Measurements from ENCODE around the gene KLHL13. TPM values are rescaled to one million over a fixed set of nuclear protein-coding genes. Genes with fewer than 3 reads are reported as not detected.
"Not testable (repeated sequence)": the region's sequence is repeated elsewhere in the genome, so short reads cannot be mapped to it uniquely, and the experiment has no call there.

The KLHL13 gene
- total RNA-seq, 1 donor = 13.8 TPM

DNA sequence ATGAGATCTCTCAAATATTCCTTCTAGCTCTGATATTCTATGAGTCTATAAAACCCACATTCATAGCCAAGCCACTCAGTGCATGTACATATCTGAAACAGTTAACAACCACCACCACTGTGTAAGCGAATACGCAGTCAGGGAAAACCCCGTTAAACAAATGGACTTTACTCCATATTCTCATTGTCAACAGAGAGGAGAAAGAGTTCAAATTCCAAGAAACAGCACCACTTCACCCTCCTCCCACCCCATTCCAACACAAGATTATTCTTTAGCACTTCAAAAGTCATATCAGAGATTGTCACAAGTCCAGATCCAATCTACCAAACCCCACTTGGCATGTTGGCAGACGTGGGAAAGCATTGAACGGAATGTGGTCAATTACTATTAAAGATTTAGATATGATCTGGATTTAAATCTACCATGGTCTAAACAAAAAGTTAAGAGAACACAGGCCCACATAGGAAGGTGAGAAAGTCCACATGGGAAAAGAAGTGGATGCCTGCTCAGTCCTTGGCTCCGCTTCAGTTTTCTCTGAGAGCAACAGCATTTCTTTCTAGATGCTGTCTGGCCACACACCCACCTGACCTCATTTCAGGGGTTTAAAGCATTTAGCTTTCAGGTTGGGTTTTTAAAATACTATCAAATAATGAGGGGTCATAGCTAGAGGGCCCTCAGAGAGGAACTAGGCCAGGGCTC, 39.8 kb upstream of the KLHL13 start:
- TF ChIP-seq, protein P1, sequence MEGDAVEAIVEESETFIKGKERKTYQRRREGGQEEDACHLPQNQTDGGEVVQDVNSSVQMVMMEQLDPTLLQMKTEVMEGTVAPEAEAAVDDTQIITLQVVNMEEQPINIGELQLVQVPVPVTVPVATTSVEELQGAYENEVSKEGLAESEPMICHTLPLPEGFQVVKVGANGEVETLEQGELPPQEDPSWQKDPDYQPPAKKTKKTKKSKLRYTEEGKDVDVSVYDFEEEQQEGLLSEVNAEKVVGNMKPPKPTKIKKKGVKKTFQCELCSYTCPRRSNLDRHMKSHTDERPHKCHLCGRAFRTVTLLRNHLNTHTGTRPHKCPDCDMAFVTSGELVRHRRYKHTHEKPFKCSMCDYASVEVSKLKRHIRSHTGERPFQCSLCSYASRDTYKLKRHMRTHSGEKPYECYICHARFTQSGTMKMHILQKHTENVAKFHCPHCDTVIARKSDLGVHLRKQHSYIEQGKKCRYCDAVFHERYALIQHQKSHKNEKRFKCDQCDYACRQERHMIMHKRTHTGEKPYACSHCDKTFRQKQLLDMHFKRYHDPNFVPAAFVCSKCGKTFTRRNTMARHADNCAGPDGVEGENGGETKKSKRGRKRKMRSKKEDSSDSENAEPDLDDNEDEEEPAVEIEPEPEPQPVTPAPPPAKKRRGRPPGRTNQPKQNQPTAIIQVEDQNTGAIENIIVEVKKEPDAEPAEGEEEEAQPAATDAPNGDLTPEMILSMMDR (IDR thresholded peaks at IDR 0.05; ENCODE audit: extremely low read depth, low read depth, low read length) = no peak
- no peak overlapping the region for H2AFZ ChIP-seq (ENCODE audit: low read length)
- no peak for DNase-seq (ENCODE audit: insufficient read length, low spot score, missing footprints)
- H3K27me3 ChIP-seq (ENCODE audit: insufficient read depth, low read length) = no peaks in the 10 kb centered on the region
- no peaks in the 10 kb centered on the region for H4K20me1 ChIP-seq (ENCODE audit: insufficient read depth, low read length)
- no peaks in the 10 kb centered on the region for H3K4me1 ChIP-seq (ENCODE audit: insufficient read depth, low read length)
- no peak overlapping the region for H3K4me3 ChIP-seq (ENCODE audit: insufficient read depth, low read length)
- H3K36me3 ChIP-seq (ENCODE audit: insufficient read depth, low read length) = no peaks in the 10 kb centered on the region
- no peak overlapping the region for H3K27ac ChIP-seq (ENCODE audit: low read depth, low read length)
- no peaks in the 10 kb centered on the region for H3K9me3 ChIP-seq (ENCODE audit: low read depth, low read length)
- no peak overlapping the region for H3K4me2 ChIP-seq (ENCODE audit: insufficient read depth, low read length)
- H3K79me2 ChIP-seq (ENCODE audit: insufficient read depth, low read length) = no peaks in the 10 kb centered on the region

GRCh38 chrX:118153270-118153669, 36.7 kb upstream of the KLHL13 start:
- Histone ChIP-seq H3K36me3 (ENCODE audit: insufficient read depth, low read length) (no peaks in the 10 kb centered on the region), H3K27ac (ENCODE audit: low read depth, low read length) (no peak overlapping the region), H3K4me2 (ENCODE audit: insufficient read depth, low read length) (no peak overlapping the region), H3K4me3 (ENCODE audit: insufficient read depth, low read length) (no peak overlapping the region), H3K4me1 (ENCODE audit: insufficient read depth, low read length) (no peaks in the 10 kb centered on the region), H3K79me2 (ENCODE audit: insufficient read depth, low read length) (no peaks in the 10 kb centered on the region), H3K9me3 (ENCODE audit: low read depth, low read length) (no peaks in the 10 kb centered on the region), H2AFZ (ENCODE audit: low read length) (no peak overlapping the region), H3K27me3 (ENCODE audit: insufficient read depth, low read length) (no peaks in the 10 kb centered on the region), H4K20me1 (ENCODE audit: insufficient read depth, low read length) (no peaks in the 10 kb centered on the region)
- no peak for DNase-seq (ENCODE audit: insufficient read length, low spot score, missing footprints)
- TF ChIP-seq, protein P1 (IDR thresholded peaks at IDR 0.05; ENCODE audit: extremely low read depth, low read depth, low read length) = no peak

DNA sequence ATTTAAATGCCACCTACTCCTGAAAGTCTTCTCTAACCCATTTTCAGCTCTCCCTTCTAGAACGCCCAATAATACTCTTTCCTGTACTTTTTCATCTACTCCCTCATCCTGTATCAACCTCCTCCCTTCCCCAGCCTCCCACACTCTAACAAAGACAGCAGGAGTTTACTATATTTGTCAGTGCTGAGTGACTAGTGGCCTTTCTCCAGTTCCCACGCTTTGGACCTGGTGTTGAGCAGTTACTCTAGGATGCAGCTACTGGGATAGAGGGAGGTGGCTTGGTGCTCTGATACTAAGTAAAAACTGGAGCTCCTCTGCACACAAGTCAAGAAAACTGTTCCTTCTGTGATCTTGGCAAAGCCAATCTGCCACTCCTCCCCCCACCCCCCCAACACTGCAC, 36.1 kb upstream of the KLHL13 start:
- no peaks in the 10 kb centered on the region for H3K4me1 ChIP-seq (ENCODE audit: insufficient read depth, low read length)
- H3K9me3 ChIP-seq (ENCODE audit: low read depth, low read length) = no peaks in the 10 kb centered on the region
- DNase-seq (ENCODE audit: insufficient read length, low spot score, missing footprints) = no peak
- H3K36me3 ChIP-seq (ENCODE audit: insufficient read depth, low read length) = no peaks in the 10 kb centered on the region
- no peaks in the 10 kb centered on the region for H3K27me3 ChIP-seq (ENCODE audit: insufficient read depth, low read length)
- no peak overlapping the region for H3K27ac ChIP-seq (ENCODE audit: low read depth, low read length)
- H3K4me3 ChIP-seq (ENCODE audit: insufficient read depth, low read length) = no peak overlapping the region
- H4K20me1 ChIP-seq (ENCODE audit: insufficient read depth, low read length) = no peaks in the 10 kb centered on the region
- TF ChIP-seq, protein P1 (IDR thresholded peaks at IDR 0.05; ENCODE audit: extremely low read depth, low read depth, low read length) = no peak
- no peak overlapping the region for H3K4me2 ChIP-seq (ENCODE audit: insufficient read depth, low read length)
- H2AFZ ChIP-seq (ENCODE audit: low read length) = no peak overlapping the region
- H3K79me2 ChIP-seq (ENCODE audit: insufficient read depth, low read length) = no peaks in the 10 kb centered on the region

DNA sequence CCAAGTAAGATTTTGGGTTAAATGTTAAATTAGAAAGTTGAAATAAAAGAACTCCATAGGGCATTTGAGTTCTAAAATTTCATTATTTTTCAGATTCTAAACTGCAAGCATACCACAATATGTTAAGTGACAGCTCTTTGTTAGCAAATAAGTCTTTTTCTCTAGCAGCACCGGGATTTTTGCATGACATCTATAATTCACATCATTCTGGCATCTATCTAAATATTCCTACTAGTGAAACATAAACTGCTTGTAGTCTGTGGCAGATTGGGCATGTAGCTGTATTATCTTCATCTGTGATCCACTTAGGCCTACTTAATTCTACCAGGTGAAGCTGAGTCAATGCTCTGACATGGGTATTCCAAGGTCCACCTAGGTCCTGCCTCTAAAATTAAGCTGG, 32.1 kb upstream of the KLHL13 start:
- no peak overlapping the region for H3K4me2 ChIP-seq (ENCODE audit: insufficient read depth, low read length)
- H3K36me3 ChIP-seq (ENCODE audit: insufficient read depth, low read length) = no peaks in the 10 kb centered on the region
- no peaks in the 10 kb centered on the region for H3K4me1 ChIP-seq (ENCODE audit: insufficient read depth, low read length)
- no peak for DNase-seq (ENCODE audit: insufficient read length, low spot score, missing footprints)
- no peak overlapping the region for H2AFZ ChIP-seq (ENCODE audit: low read length)
- no peak overlapping the region for H3K4me3 ChIP-seq (ENCODE audit: insufficient read depth, low read length)
- no peak overlapping the region for H3K27ac ChIP-seq (ENCODE audit: low read depth, low read length)
- no peaks in the 10 kb centered on the region for H3K9me3 ChIP-seq (ENCODE audit: low read depth, low read length)
- no peaks in the 10 kb centered on the region for H3K27me3 ChIP-seq (ENCODE audit: insufficient read depth, low read length)
- TF ChIP-seq, protein P1 (IDR thresholded peaks at IDR 0.05; ENCODE audit: extremely low read depth, low read depth, low read length) = no peak
- no peaks in the 10 kb centered on the region for H3K79me2 ChIP-seq (ENCODE audit: insufficient read depth, low read length)
- no peaks in the 10 kb centered on the region for H4K20me1 ChIP-seq (ENCODE audit: insufficient read depth, low read length)

DNA sequence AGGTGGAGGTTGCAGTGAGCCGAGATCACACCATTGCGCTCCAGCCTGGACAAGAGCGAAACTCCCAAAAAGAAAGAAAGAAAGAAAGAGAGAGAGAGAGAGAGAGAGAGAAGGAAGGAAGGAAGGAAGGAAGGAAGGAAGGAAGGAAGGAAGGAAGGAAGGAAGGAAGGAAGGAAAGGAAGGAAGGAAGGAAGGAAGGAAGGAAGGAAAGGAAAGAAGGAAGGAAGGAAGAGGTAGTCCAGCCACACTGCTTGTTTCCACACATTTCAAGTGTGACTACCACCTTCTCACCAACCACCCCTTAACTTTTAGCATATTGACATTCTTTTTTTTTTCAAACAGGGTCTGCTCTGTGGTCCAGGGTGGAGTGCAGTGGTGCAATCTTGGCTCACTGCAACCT, 31.2 kb upstream of the KLHL13 start:
- H3K9me3 ChIP-seq (ENCODE audit: low read depth, low read length); H3K4me2 ChIP-seq (ENCODE audit: insufficient read depth, low read length); H3K27ac ChIP-seq (ENCODE audit: low read depth, low read length); H3K79me2 ChIP-seq (ENCODE audit: insufficient read depth, low read length); H3K36me3 ChIP-seq (ENCODE audit: insufficient read depth, low read length); H4K20me1 ChIP-seq (ENCODE audit: insufficient read depth, low read length); DNase-seq (ENCODE audit: insufficient read length, low spot score, missing footprints); H3K4me3 ChIP-seq (ENCODE audit: insufficient read depth, low read length); H3K27me3 ChIP-seq (ENCODE audit: insufficient read depth, low read length); H2AFZ ChIP-seq (ENCODE audit: low read length); H3K4me1 ChIP-seq (ENCODE audit: insufficient read depth, low read length): not testable (repeated sequence)

Measured in osteoblast (primary cell).